Prostate gland (tissue), 2 donors: Measurements from ENCODE around the gene DCP1B. TPM values are rescaled to one million over a fixed set of nuclear protein-coding genes. Genes with fewer than 3 reads are reported as not detected.
A peak's percentile ranks its signal among the peaks of the same experiment; 100 is the strongest.

Experiments used
- DNase-seq: peaks from one replicate; pipeline ENCODE4 v3.0.0-alpha.2; 2019; ENCODE audit warnings: low spot score
- H3K27ac ChIP-seq, 2 donors: fragments of 200-600 bp; sonication (generic); 2 replicates each; pipeline ENCODE4 v1.5.1; 2017 to 2019
- H3K27me3 ChIP-seq: fragments of 200-600 bp; sonication (generic); replicated peaks from 2 replicates; pipeline ENCODE4 v1.5.1; 2019; ENCODE audit not compliant: insufficient read depth
- H3K36me3 ChIP-seq, 2 donors: fragments of 200-600 bp; sonication (generic); 1 replicate in 1 of 2; 2 replicates in 1 of 2; pipeline versions ENCODE4 v1.5.1 to v1.8.1; 2017 to 2019
- H3K4me1 ChIP-seq: fragments of 200-600 bp; sonication (generic); replicated peaks from 2 replicates; pipeline ENCODE4 v1.5.1; 2019
- H3K4me3 ChIP-seq, 2 donors: fragments of 200-600 bp; sonication (generic); 2 replicates each; pipeline ENCODE4 v1.5.1; 2017 to 2019
- H3K9me3 ChIP-seq: fragments of 200-600 bp; sonication (generic); 2 replicates; pipeline ENCODE4 v1.5.1; 2017
- POLR2A ChIP-seq: fragments of 450-650 bp; IDR thresholded peaks from one replicate; pipeline ENCODE4 v1.6.1; 2016; ENCODE audit warnings: antibody characterized with exemption, mild to moderate bottlenecking
- POLR2AphosphoS5 ChIP-seq: sonication (generic); formaldehyde crosslinking; IDR thresholded peaks from one replicate; pipeline ENCODE4 v1.6.1; 2017; ENCODE audit warnings: antibody characterized with exemption
- WGBS: methylation state at CpG from one replicate; pipeline ENCODE4 v1.1.5; 2018; 5-methylcytosine and 5-hydroxymethylcytosine counted together
- intact Hi-C: fragments of 100-400 bp; cut with DNase I; formaldehyde crosslinking; loops from one replicate; pipeline ENCODE4 v1.14.2; 2022
- total RNA-seq, 2 donors: library from RNA; depleted of rRNA; stranded (reverse); fragments of >200 nt; gene quantifications; one replicate each; pipeline ENCODE4 v1.1.0, GENCODE V29; 2016
- TF ChIP-seq, protein P1 (sequence below), 4 experiments: fragments of 200-600 bp in 2 of 4; fragments of 450-650 bp in 2 of 4; sonication (generic) in 2 of 4; IDR thresholded peaks; 1 replicate in 3 of 4; 2 replicates in 1 of 4; pipeline ENCODE4 v1.5.1; 2016 to 2019; ENCODE audit warnings: antibody characterized with exemption in 4 of 4, mild to moderate bottlenecking in 2 of 4, moderate library complexity in 2 of 4

The DCP1B gene
- total RNA-seq, 2 donors from 2014 or later, result 20.1 to 31.9 TPM

DNA sequence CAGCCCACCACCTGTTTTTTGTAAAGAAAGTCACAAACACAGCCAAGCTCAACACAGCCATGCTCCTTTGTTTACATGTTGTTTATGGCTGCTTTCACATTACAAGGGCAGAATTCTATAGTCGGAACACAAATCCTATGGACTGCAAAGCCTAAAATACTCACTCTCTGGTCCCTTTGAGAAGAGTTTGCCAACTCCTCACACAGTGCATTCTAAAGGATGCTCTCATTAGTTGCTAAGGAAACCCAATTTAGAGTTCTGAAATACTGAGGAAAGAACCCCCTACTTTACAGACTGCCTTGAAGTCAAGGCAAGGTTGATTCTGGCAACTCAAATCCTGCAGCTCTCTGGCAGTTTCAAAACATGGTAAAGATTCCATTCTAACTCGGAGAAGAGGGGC, 38.3 kb downstream of the DCP1B start:
- no peaks in the 10 kb centered on the region for H3K9me3 ChIP-seq
- H3K4me3 ChIP-seq, result no peak overlapping the region
- TF ChIP-seq POLR2A (no peak), POLR2AphosphoS5 (no peak)
- TF ChIP-seq, protein P1, sequence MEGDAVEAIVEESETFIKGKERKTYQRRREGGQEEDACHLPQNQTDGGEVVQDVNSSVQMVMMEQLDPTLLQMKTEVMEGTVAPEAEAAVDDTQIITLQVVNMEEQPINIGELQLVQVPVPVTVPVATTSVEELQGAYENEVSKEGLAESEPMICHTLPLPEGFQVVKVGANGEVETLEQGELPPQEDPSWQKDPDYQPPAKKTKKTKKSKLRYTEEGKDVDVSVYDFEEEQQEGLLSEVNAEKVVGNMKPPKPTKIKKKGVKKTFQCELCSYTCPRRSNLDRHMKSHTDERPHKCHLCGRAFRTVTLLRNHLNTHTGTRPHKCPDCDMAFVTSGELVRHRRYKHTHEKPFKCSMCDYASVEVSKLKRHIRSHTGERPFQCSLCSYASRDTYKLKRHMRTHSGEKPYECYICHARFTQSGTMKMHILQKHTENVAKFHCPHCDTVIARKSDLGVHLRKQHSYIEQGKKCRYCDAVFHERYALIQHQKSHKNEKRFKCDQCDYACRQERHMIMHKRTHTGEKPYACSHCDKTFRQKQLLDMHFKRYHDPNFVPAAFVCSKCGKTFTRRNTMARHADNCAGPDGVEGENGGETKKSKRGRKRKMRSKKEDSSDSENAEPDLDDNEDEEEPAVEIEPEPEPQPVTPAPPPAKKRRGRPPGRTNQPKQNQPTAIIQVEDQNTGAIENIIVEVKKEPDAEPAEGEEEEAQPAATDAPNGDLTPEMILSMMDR (IDR thresholded peaks at IDR 0.05), result no peak
- no peak for DNase-seq
- H3K36me3 ChIP-seq, result no peaks in the 10 kb centered on the region
- no peaks in the 10 kb centered on the region for H3K27me3 ChIP-seq
- H3K27ac ChIP-seq, result peak overlapping the region in 1 of 2 donors; percentile 25
- intact Hi-C loops, result loop anchor here (5.0 kb wide), 1 partner anchor 36 kb away; the partner anchor contains the start of gene DCP1B
- H3K4me1 ChIP-seq, result no peaks in the 10 kb centered on the region
- 74% methylated on average over 2 of the region's 2 CpGs for WGBS

DNA sequence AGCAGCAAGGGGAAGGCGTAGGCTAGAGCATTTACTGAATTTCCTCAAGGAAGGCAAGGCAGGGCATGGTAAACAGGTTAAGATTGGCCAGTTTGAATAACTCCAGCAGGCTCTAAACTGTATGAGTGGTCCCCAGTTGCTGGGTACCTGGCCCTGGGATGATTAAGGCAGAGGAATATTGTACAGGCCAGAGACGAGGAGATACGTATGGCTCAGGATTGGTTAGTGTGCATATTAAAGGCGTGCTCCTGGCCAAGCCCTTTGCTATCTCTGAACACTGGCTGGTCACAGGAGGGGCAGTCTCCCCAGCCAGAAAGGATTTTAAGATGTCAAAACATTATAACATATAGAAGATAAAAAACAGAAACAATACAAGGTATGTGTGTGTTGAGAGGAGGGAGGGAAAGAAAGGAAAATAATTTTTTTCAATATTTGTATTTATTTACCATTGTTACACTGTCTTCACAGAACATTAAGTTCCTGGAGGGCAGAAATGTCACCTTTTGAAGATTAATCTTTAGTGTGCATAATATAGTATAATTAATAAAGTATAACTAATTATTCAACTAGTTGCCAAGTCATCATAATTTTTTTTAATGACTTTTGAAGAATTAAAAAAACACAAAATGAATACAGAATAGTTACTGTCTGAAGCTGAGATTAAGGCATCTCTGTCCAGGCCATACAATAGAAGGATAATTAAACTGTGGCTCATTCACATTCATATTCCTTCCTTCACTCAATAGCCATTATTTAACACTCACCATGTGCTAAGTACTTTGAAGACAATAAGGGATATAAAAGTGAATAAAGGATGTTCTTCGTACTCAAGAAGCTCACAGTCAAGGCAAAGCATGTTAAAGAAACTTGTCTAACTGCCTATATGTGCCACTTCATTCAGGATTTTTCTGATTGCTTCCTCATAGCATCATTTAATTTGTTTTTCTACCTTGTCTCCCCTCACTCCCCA, 41.9 kb downstream of the DCP1B start:
- TF ChIP-seq, protein P1 (IDR thresholded peaks at IDR 0.05), result no peak
- TF ChIP-seq POLR2A, result no peak
- no peak for TF ChIP-seq POLR2AphosphoS5
- intact Hi-C loops, result no loop called here
- no peaks in the 10 kb centered on the region for H3K4me1 ChIP-seq
- no peaks in the 10 kb centered on the region for H3K27me3 ChIP-seq
- no peaks in the 10 kb centered on the region for H3K36me3 ChIP-seq
- peak overlapping the region in 1 of 2 donors; percentile 28 for H3K27ac ChIP-seq
- no peaks in the 10 kb centered on the region for H3K9me3 ChIP-seq
- no peak overlapping the region for H3K4me3 ChIP-seq
- WGBS, result 88% methylated on average over 5 of the region's 5 CpGs
- DNase-seq, result no peak

DNA sequence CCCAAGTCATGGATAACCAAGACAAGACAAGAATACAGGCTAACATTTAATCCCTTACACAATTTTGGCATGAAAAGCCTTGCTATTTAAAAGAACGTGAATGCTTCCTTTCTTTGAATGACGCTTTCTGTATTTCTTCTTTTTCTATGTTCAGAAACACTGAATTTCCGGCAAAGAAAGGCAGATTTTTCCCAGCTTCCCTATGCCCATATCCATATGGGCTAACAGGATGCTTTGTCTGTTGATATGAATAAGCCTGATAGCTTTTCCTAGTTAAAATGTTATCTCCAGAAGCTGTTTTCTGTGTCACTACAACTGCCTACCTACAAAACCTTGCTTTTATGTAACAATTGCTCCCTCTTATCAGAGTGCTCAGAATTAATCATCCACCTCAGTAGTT, 47.5 kb downstream of the DCP1B start:
- Histone ChIP-seq H3K9me3 (no peaks in the 10 kb centered on the region), H3K4me3 (no peak overlapping the region), H3K27me3 (no peaks in the 10 kb centered on the region), H3K36me3 (peaks cover 7 to 8% of the 10 kb centered on the region in 2 donors), H3K27ac (no peak overlapping the region), H3K4me1 (no peaks in the 10 kb centered on the region)
- TF ChIP-seq POLR2A, result no peak
- TF ChIP-seq, protein P1 (IDR thresholded peaks at IDR 0.05), result no peak
- no peak for TF ChIP-seq POLR2AphosphoS5
- no peak for DNase-seq
- 93% methylated on average over 3 of the region's 3 CpGs for WGBS
- intact Hi-C loops, result no loop called here

DNA sequence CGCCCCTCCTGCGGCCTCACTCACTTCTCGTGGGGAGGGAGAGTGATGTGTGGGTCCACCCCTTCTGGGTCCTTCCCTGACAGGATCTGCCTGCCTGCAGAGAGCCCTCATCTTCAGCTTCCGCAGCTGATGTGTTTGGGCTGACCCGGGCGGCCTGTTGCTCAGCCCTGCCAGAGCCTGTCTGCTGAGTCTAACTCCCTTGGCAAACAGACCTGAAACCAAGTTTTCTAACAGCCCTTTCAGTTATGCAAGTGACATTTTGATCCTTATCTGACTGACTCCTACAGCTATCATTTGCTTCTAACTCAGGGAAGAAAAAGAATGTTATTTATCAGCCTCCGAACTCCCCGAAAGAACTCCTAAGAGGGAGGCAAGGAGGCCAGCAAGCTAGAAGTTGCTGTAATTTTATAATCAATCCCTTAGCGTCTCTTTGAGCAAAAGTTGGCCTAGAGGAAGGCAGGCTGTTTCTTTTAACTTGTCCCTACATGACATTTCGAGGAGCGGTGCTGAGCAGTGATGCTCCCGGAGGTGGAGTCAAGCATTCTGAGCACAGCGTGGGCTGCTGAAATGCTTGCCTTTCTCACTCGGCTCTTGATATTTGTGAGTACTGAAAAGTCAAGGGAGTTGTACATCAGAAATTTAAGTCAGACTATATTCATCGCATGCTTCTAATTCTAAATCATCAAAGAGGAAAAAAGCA, 54.3 kb downstream of the DCP1B start:
- Histone ChIP-seq H3K36me3 (peaks cover 7 to 17% of the 10 kb centered on the region in 2 donors), H3K27me3 (no peaks in the 10 kb centered on the region), H3K27ac (peak overlapping the region; percentile 47 to 58), H3K9me3 (no peaks in the 10 kb centered on the region), H3K4me3 (no peak overlapping the region), H3K4me1 (peaks cover 3% of the 10 kb centered on the region)
- peak; percentile 34 for DNase-seq
- intact Hi-C loops, result loop anchor here (5.0 to 10.0 kb wide), 2 partner anchors 87 to 325 kb away; no protein-coding TSS in a partner anchor
- WGBS, result 23% methylated on average over 15 of the region's 15 CpGs
- TF ChIP-seq POLR2A (no peak), POLR2AphosphoS5 (peak; percentile 51)
- TF ChIP-seq, protein P1 (IDR thresholded peaks at IDR 0.05), result no peak
